HG02840 (cell line): Measurements from ENCODE around the gene ORM1.
"Not testable (repeated sequence)": the region's sequence is repeated elsewhere in the genome, so short reads cannot be mapped to it uniquely, and the experiment has no call there.

Source experiments
- ATAC-seq: cut with Tn5 transposase; IDR thresholded peaks from one replicate; pipeline ENCODE4 v1.9.1; 2021; ENCODE audit warnings: mild to moderate bottlenecking, moderate library complexity, moderate number of reproducible peaks; ENCODE audit not compliant: unreplicated experiment, low FRiP score

ORM1 gene

GRCh38 chr9:114304416-114305188, 18.3 kb upstream of the ORM1 start:
- no peak for ATAC-seq

- no peak for ATAC-seq
Measured at GRCh38 chr9:114307899-114308267, 15.0 kb upstream of the ORM1 start.

DNA sequence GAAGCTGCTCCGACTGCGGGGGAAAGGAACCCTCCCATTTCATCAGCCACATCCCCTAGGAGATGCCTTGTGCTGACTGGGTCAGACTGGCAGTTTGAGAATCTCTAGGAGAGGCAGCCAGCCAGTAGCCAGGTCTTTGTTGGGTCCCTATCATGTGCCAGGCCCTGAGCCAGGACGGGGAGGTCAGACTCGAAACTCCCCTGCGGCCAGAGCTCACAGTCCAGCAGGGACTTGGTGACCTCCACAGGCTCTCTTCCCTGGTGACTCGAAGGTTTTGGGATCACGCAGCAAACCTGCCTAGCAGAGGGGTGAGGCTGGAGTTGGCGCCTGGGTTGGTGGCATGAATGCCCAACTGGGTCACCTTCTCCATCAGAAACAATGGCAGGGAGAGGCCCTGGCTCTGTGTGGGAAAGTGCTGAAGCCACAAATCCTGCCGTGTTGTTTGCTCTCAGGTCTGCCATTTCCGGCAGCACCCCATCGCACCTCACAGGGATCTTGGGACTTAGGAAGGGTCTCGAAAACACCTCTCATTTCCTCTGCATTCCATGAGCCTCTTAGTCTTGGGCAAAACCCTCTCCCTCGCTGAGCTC, 14.4 kb upstream of the ORM1 start:
- ATAC-seq: no peak

- ATAC-seq: no peak
Measured at GRCh38 chr9:114309096-114309495, 13.8 kb upstream of the ORM1 start.

DNA sequence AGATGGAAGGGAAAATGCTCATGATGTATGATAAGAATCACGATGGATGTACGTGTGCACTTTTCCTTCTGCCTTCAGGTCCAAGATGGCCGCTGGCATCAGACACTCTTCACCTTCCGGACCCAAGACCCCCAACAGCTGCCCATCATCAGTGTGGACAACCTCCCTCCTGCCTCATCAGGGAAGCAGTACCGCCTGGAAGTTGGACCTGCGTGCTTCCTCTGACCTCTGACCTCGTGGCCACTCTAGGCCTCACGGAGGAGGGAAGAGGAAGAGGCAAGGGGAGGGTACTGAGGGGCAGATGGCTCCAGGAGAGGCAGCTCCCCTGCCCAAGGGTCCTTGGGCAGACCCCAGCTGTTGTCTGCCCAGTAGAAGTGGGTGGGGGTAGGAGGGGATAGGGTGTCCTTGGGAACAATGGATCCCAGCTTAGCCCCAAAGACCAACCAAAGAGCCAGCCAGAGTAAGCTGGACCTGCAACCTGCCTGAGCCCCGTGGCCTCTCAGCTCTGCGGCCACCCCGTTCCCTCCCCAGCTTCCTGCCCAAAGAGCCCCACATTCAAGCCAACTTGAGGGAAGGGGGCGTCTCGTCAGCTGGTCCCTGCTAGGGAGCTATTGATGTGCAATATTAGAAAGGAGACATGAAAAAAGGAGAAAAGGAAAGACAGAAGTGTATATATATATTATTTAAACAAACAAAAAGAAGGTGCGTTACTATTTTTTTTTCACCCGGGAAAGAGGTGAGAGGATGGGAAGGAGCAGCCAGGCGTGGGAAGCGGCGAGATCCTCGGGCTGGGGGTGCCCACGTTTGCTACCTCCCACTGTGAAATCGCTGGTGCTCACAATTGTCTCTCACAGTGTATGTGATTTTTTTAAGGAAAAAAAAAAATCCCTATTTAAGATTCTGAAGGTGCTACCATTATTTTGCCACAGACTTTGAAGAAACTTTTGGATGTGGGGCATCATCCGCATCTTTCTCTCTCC, 12.1 kb upstream of the ORM1 start:
- ATAC-seq: no peak

- no peak for ATAC-seq
Measured at GRCh38 chr9:114311571-114312512, 11.1 kb upstream of the ORM1 start.

DNA sequence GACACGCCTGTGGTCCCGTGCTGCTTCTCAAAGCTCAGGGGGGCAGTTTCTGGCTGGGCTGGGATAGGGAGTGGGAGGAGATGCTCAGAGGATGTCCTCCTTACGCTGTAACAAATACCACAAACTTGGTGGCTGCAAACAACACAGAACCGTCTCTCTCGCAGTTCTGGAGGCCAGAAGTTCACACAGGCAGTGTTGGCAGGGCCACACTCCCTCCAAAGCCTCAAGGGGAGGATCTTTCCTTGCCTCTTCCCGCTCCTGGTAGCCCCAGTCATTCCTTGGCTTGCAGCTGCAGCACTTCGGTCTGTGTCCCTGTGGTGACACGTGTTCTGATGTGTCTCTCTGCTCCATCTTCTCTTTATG, 10.4 kb upstream of the ORM1 start:
- no peak for ATAC-seq

- ATAC-seq: no peak
Measured at GRCh38 chr9:114313186-114313585, 9.7 kb upstream of the ORM1 start.

DNA sequence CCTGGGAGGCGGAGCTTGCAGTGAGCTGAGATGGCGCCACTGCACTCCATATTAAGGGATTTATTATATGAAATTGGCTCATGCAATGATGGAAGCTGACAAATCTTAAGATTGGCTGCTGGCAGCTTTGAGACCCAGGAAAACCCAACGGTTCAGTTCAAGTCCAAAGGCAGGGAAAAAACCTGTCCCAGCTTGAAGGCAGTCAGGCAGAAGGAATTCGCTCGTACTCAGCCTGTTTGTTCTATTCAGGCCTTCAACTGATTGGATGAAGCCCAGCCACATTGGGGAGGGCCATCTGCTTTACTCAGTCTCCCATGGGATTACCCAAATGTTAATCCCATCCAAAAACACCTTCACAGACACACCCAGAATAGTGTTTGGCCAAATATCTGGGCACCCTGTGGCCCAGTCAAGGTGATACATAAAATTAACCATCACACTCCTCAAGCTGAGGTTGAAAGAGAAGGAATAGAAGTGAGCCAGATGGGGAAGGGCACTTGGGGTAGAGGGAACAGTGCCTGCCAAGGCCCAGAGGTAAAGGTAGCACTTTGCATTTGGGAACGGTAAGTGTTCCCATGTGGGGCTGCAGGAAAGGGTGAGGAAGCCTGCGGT, 8.5 kb upstream of the ORM1 start:
- no peak for ATAC-seq

GRCh38 chr9:114314881-114315722, 7.8 kb upstream of the ORM1 start:
- no peak for ATAC-seq

GRCh38 chr9:114315723-114316363, 7.1 kb upstream of the ORM1 start:
- ATAC-seq: no peak

GRCh38 chr9:114316605-114317230, 6.2 kb upstream of the ORM1 start:
- ATAC-seq: no peak

DNA sequence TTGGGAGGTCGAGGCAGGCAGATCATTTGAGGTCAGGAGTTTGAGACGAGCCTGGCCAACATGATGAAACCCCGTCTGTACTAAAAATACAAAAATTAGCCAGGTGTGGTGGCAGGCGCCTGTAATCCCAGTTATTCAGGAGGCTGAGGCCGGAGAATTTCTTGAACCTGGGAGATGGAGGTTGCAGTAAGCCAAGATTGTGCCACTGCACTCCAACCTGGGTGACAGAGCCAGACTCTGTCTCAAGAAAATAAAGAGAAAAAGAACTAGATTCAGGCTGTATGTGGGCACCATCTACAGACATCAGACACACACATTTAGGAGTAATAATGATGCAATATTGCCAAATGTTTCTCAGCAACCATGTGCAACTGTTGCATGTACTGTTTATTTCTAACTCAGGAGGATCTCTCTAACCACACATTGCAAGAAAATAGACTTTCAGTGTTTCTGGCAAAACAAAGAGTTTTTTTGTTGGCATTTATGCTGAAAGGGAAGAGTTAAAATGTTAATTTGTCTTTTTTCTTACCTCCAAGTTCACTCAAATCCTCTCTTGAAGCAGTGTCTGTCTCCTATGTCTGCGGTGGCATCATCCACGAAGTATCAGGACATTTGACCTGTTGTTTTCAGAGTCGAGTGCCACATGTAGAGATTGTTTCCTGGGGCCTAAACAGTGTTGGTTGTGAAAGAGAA, 5.1 kb upstream of the ORM1 start:
- ATAC-seq: no peak

DNA sequence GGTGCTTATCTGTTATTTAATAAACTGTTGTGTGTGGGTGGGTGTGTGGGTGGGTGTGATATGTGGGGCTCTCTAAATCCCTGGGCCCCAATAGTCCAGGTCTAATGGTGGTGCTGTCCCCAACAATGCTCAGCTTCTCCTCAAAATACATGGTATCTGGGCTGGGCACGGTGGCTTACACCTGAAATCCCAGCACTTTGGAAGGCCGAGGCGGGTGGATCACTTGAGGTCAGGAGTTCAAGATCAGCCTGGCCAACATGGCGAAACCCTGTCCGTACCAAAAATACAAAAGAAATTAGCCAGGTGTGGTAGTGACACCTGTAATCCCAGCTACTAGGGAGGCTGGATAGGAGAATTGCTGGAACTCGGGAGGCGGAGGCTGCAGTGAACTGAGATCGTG, 4.5 kb upstream of the ORM1 start:
- no peak for ATAC-seq

- ATAC-seq: no peak
Measured at GRCh38 chr9:114319147-114319546, 3.8 kb upstream of the ORM1 start.

DNA sequence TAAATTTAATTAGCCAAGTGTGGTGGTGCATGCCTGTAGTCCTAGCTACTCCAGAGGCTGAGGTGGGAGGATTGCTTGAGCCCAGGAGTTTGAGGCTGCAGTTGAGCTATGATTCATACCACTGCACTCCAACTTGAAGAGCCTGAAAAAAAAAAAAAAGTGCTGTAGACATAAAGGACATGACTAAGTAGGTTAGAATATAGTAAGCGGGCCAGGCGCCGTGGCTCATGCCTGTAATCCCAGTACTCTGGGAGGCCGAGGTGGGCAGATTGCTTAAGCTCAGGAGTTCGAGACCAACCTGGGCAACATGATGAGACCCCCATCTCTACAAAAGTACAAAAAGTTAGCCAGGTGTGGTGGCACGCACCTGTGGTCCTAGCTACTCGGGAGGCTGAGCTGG, 2.2 kb upstream of the ORM1 start:
- not testable (repeated sequence) for ATAC-seq

DNA sequence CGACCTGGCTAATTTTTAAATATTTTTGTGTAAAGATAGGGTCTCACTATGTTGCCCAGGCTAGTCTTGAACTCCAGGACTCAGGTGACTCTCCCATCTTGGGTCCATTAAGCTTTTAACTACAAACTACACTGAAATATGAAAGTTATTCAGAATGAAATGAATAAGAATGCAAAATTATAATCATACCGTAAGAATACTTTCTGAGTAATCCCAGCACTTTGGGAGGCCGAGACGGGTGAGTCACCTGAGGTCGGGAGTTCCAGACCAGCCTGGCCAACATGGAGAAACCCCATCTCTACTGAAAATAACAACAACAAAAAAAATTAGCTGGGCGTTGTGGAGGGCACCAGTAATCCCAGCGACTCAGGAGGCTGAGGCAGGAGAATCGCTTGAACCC, 1.1 kb upstream of the ORM1 start:
- ATAC-seq: no peak
